ENCODE results near the gene TATDN2. TPM values are rescaled to one million over a fixed set of nuclear protein-coding genes. Genes with fewer than 3 reads are reported as not detected.
"Not testable (repeated sequence)": the region's sequence is repeated elsewhere in the genome, so short reads cannot be mapped to it uniquely, and the experiment has no call there.

TATDN2 gene
- total RNA-seq, 2 donors from 2014 or later: 9.8 to 14.3 TPM

GRCh38 chr3:10259036-10259435 is 10.8 kb downstream of the TATDN2 start:
- peaks cover 0 to 10% of the 10 kb centered on the region in 2 donors for H3K4me1 ChIP-seq
- DNase-seq (ENCODE audit: low spot score): no peak
- TF ChIP-seq CTCF (IDR thresholded peaks at IDR 0.05): no peak
- H3K9me3 ChIP-seq: no peaks in the 10 kb centered on the region
- H3K27ac ChIP-seq: no peak overlapping the region
- no peaks in the 10 kb centered on the region for H3K27me3 ChIP-seq
- H3K36me3 ChIP-seq: peaks cover 30% of the 10 kb centered on the region
- H3K4me3 ChIP-seq: no peak overlapping the region

DNA sequence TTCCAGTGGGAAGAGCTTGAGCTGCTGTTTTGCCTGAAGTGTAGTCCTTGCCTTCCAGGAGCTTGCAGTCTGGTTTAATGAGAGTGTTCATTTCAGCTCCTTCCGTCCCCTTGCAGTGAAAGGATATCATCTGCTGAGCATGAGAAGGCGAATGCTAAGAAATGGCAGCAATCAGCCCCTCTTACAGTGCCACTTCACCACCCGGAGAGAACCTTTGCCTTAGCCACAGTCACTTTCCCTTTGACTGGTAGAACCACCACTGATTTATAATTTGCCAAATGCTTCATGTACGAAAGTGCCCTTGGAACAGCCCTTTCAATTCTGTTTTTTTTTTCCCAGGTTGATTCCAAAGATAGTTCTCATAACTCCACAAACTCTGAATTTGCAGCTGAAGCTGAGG is 11.5 kb downstream of the TATDN2 start:
- Histone ChIP-seq H3K36me3 (peaks cover 30% of the 10 kb centered on the region), H3K9me3 (no peaks in the 10 kb centered on the region), H3K27ac (no peak overlapping the region), H3K27me3 (no peaks in the 10 kb centered on the region), H3K4me1 (peaks cover 0 to 5% of the 10 kb centered on the region in 2 donors), H3K4me3 (no peak overlapping the region)
- DNase-seq (ENCODE audit: low spot score): no peak
- no peak for TF ChIP-seq CTCF (IDR thresholded peaks at IDR 0.05)

DNA sequence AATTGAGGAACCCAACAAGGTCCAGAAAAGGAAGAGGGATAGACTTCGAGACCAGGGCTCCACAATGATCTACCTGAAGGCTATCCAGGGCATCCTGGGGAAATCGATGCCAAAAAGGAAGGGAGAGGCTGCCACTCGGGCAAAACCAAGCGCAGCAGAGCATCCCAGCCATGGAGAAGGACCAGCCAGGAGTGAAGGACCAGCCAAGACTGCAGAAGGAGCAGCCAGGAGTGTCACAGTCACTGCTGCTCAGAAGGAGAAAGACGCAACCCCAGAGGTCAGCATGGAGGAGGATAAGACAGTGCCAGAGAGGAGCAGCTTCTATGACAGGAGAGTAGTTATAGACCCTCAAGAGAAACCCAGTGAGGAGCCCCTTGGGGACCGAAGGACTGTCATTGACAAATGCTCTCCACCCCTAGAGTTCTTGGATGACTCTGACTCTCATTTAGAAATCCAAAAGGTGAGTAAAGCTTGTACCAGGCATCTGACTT is 12.0 kb downstream of the TATDN2 start:
- Histone ChIP-seq H3K4me3 (no peak overlapping the region), H3K36me3 (peaks cover 30% of the 10 kb centered on the region), H3K9me3 (no peaks in the 10 kb centered on the region), H3K4me1 (peaks cover 0 to 5% of the 10 kb centered on the region in 2 donors), H3K27ac (no peak overlapping the region), H3K27me3 (no peaks in the 10 kb centered on the region)
- no peak for TF ChIP-seq CTCF (IDR thresholded peaks at IDR 0.05)
- DNase-seq (ENCODE audit: low spot score): no peak

DNA sequence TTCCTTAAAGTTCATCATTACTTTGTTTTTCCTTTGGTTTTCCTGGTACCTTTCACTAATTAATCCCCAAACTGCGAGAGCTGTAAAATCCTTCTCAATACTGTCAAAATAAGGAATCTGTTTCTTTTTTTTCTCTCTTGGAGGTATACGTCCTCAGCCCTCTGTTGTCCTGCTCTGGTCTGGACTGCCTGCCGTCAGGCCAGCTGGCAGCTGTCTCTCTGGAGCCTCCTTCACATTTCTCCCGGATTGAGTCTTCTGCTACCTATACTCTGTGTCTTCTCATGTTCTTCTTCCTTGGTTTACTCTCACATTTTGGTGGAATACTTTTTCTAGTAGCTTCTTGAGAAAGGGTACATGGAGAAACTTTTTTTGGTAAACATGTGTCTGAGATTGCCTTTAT is 13.8 kb downstream of the TATDN2 start:
- no peaks in the 10 kb centered on the region for H3K9me3 ChIP-seq
- H3K4me1 ChIP-seq: peaks cover 0 to 5% of the 10 kb centered on the region in 2 donors
- no peaks in the 10 kb centered on the region for H3K27me3 ChIP-seq
- H3K36me3 ChIP-seq: peaks cover 30% of the 10 kb centered on the region
- no peak overlapping the region for H3K4me3 ChIP-seq
- H3K27ac ChIP-seq: no peak overlapping the region
- no peak for DNase-seq (ENCODE audit: low spot score)
- no peak for TF ChIP-seq CTCF (IDR thresholded peaks at IDR 0.05)

DNA sequence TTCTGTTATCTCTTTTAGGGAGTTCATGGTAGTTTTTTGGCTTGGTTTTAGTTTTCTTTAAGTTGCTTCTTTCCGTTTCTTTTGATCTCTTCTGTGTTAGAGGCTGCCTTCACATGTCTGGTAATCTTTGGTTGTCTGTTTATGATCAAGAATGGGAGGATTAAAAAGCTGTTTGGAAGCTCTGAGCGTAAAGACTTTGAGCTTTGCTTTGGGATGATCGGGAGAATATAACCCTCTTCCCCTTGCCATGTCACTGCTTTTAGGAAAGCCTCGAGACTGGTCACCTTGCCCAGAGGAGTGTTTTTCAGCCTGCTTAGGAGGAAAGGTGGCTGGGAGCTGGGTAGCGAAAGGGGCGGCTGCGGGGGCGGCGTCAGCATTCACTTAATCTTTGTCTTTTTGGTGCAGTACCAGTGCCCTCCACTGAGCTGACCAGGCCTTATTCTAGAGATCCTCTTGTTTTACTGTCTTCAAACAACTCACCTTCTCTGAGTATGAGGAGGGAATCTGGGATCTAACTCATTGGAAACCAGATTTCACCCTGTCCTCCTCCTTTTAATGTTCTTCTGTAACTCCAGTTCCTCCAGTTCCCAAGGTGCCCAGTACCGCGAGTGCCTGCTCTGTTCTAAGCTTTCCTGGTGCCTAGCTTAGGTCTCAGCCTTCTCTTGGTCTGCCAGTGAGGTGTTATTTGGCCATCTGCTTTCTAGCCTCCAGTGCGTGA is 15.5 kb downstream of the TATDN2 start:
- Histone ChIP-seq H3K36me3 (peaks cover 30% of the 10 kb centered on the region), H3K27me3 (no peaks in the 10 kb centered on the region), H3K9me3 (no peaks in the 10 kb centered on the region), H3K27ac (no peak overlapping the region), H3K4me1 (peaks cover 0 to 5% of the 10 kb centered on the region in 2 donors), H3K4me3 (no peak overlapping the region)
- peak in 1 of 2 donors; percentile 57 for TF ChIP-seq CTCF (IDR thresholded peaks at IDR 0.05)
- peak; percentile 68 for DNase-seq (ENCODE audit: low spot score)

DNA sequence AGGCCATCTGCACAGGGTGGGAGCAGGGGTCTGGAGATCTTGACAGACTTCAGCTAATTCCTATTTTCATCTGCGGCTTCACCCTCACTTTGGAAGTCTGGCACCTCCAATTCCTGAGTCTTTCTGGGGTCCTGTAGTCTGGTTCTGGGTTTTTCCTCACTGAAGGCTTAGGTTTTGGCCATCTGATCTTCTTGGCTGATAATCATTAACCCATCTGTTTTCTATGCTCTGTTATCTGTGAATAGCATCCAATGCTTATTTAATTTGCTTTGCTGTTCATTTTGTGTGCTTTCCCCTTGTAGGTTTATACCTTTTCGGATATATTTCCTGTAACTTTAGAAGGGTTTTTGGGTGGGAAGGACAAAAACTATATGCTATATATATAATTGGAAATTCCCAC is 17.6 kb downstream of the TATDN2 start:
- no peaks in the 10 kb centered on the region for H3K27me3 ChIP-seq
- DNase-seq (ENCODE audit: low spot score): no peak
- H3K4me3 ChIP-seq: no peak overlapping the region
- peaks cover 35% of the 10 kb centered on the region for H3K36me3 ChIP-seq
- H3K4me1 ChIP-seq: peaks cover 0 to 5% of the 10 kb centered on the region in 2 donors
- TF ChIP-seq CTCF (IDR thresholded peaks at IDR 0.05): no peak
- H3K9me3 ChIP-seq: no peaks in the 10 kb centered on the region
- H3K27ac ChIP-seq: no peak overlapping the region

DNA sequence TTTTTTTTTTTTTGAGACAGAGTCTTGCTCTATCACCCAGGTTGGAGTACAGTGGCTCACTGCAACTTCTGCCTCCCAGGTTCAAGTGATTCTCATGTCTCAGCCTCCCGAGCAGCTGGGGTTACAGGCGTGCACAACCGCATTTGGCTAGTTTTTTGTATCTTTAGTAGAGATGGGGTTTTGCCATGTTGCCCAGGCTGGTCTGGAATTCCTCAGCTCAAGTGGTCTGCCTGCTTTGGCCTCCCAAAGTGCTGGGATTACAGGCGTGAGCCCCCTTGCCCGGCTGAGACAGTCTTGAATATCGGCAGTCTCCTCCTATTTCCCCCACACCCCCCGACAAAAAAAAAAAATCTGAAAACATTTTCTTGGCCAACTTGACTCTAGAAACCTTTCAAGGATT is 18.7 kb downstream of the TATDN2 start:
- H3K27ac ChIP-seq; H3K9me3 ChIP-seq; H3K4me3 ChIP-seq; H3K27me3 ChIP-seq; DNase-seq (ENCODE audit: low spot score); H3K4me1 ChIP-seq: not testable (repeated sequence)
- H3K36me3 ChIP-seq: peaks cover 35% of the 10 kb centered on the region
